ENCODE data around the gene PDZD2.

PDZD2 gene

GRCh38 chr5:31962351-31962751, 323.4 kb downstream of the PDZD2 start:
- in situ Hi-C loops (cut with MboI; ENCODE audit: low pct_unique_long_range_greater_than_20kb, low sequenced_read_pairs, unreplicated experiment) = no loop called here
- no peak for DNase-seq (ENCODE audit: low spot score)
- no peak for TF ChIP-seq CTCF (IDR thresholded peaks at IDR 0.05; ENCODE audit: extremely low read depth, insufficient read depth, missing control alignments)

- in situ Hi-C loops (cut with MboI; ENCODE audit: low pct_unique_long_range_greater_than_20kb, low sequenced_read_pairs, unreplicated experiment) = no loop called here
- DNase-seq (ENCODE audit: low spot score) = no peak
- TF ChIP-seq CTCF (IDR thresholded peaks at IDR 0.05; ENCODE audit: extremely low read depth, insufficient read depth, missing control alignments) = no peak
Observed at GRCh38 chr5:31962871-31963307, 324.0 kb downstream of the PDZD2 start.

- TF ChIP-seq CTCF (IDR thresholded peaks at IDR 0.05; ENCODE audit: extremely low read depth, insufficient read depth, missing control alignments) = no peak
- in situ Hi-C loops (cut with MboI; ENCODE audit: low pct_unique_long_range_greater_than_20kb, low sequenced_read_pairs, unreplicated experiment) = no loop called here
- no peak for DNase-seq (ENCODE audit: low spot score)
Observed at GRCh38 chr5:31963358-31964006, 324.6 kb downstream of the PDZD2 start.

GRCh38 chr5:31964007-31964360, 325.1 kb downstream of the PDZD2 start:
- DNase-seq (ENCODE audit: low spot score) = no peak
- in situ Hi-C loops (cut with MboI; ENCODE audit: low pct_unique_long_range_greater_than_20kb, low sequenced_read_pairs, unreplicated experiment) = no loop called here
- no peak for TF ChIP-seq CTCF (IDR thresholded peaks at IDR 0.05; ENCODE audit: extremely low read depth, insufficient read depth, missing control alignments)

GRCh38 chr5:31965227-31965626, 326.3 kb downstream of the PDZD2 start:
- no peak for DNase-seq (ENCODE audit: low spot score)
- in situ Hi-C loops (cut with MboI; ENCODE audit: low pct_unique_long_range_greater_than_20kb, low sequenced_read_pairs, unreplicated experiment) = no loop called here
- no peak for TF ChIP-seq CTCF (IDR thresholded peaks at IDR 0.05; ENCODE audit: extremely low read depth, insufficient read depth, missing control alignments)

- in situ Hi-C loops (cut with MboI; ENCODE audit: low pct_unique_long_range_greater_than_20kb, low sequenced_read_pairs, unreplicated experiment) = no loop called here
- TF ChIP-seq CTCF (IDR thresholded peaks at IDR 0.05; ENCODE audit: extremely low read depth, insufficient read depth, missing control alignments) = no peak
- DNase-seq (ENCODE audit: low spot score) = no peak
Observed at GRCh38 chr5:31966936-31967335, 328.0 kb downstream of the PDZD2 start.

Data from GM13977 (cell line).